WTC11 (cell line): ENCODE results near the gene C15orf39. TPM values are rescaled to one million over a fixed set of nuclear protein-coding genes. Genes with fewer than 3 reads are reported as not detected.

Source experiments
- ATAC-seq: fragments of 200-7000 bp; cut with Tn5 transposase; 2 replicates; pipeline ENCODE4 v1.10.0; 2021; ENCODE audit warnings: mild to moderate bottlenecking, moderate library complexity
- CTCF ChIA-PET: fragments of 300-600 bp; sonication (Branson Sonifier 250); formaldehyde crosslinking; loops from one replicate; lab custom pipeline; 2021; ENCODE audit warnings: antibody characterized with exemption; lab: Charles Lee
- POLR2A ChIA-PET: fragments of 350-600 bp; sonication (Branson Sonifier 250); formaldehyde crosslinking; loops from one replicate; lab custom pipeline; 2021; ENCODE audit warnings: antibody characterized with exemption; lab: Charles Lee
- DNase-seq: peaks from one replicate; pipeline ENCODE4 v3.0.0; 2021; ENCODE audit warnings: low spot score
- H3K27ac Mint-ChIP-seq: 2 replicates; pipeline ENCODE4 v1.8.0; 2021; ENCODE audit warnings: mixed read lengths
- H3K27me3 Mint-ChIP-seq: 2 replicates; pipeline ENCODE4 v1.8.0; 2021; ENCODE audit warnings: low read depth, mild to moderate bottlenecking, moderate library complexity, mixed read lengths
- H3K36me3 Mint-ChIP-seq: 2 replicates; pipeline ENCODE4 v1.8.0; 2021; ENCODE audit warnings: mixed read lengths
- H3K4me1 Mint-ChIP-seq: 2 replicates; pipeline ENCODE4 v1.8.0; 2022; ENCODE audit warnings: mixed read lengths
- H3K4me3 Mint-ChIP-seq: 2 replicates; pipeline ENCODE4 v1.8.0; 2021; ENCODE audit warnings: mild to moderate bottlenecking, moderate library complexity, mixed read lengths
- H3K9me3 Mint-ChIP-seq: 2 replicates; pipeline ENCODE4 v1.8.0; 2021; ENCODE audit warnings: mixed read lengths
- AFF4 ChIP-seq: sonication (generic); formaldehyde crosslinking; IDR thresholded peaks from 2 replicates; pipeline ENCODE4 v1.8.1; 2023; ENCODE audit warnings: mild to moderate bottlenecking, missing genetic modification reagents, borderline replicate concordance
- ARID4B ChIP-seq: sonication (generic); formaldehyde crosslinking; IDR thresholded peaks from 2 replicates; pipeline ENCODE4 v1.8.0; 2023; ENCODE audit warnings: missing genetic modification reagents, mild to moderate bottlenecking, borderline replicate concordance
- E2F1 ChIP-seq: sonication (generic); formaldehyde crosslinking; IDR thresholded peaks from 2 replicates; pipeline ENCODE4 v1.8.0; 2022; ENCODE audit warnings: mild to moderate bottlenecking, missing genetic modification reagents
- FOXK1 ChIP-seq: sonication (generic); formaldehyde crosslinking; IDR thresholded peaks from 2 replicates; pipeline ENCODE4 v1.8.0; 2022; ENCODE audit warnings: mild to moderate bottlenecking, moderate library complexity, missing genetic modification reagents
- GABPB1 ChIP-seq: sonication (generic); formaldehyde crosslinking; IDR thresholded peaks from 2 replicates; pipeline ENCODE4 v1.8.1; 2023; ENCODE audit warnings: mild to moderate bottlenecking, missing genetic modification reagents
- JUN ChIP-seq: sonication (generic); formaldehyde crosslinking; IDR thresholded peaks from 2 replicates; pipeline ENCODE4 v1.8.0; 2023; ENCODE audit warnings: mild to moderate bottlenecking, missing genetic modification reagents
- MAX ChIP-seq: sonication (generic); formaldehyde crosslinking; IDR thresholded peaks from 2 replicates; pipeline ENCODE4 v1.8.0; 2022; ENCODE audit warnings: mild to moderate bottlenecking, missing genetic modification reagents
- NR3C1 ChIP-seq: sonication (generic); formaldehyde crosslinking; conservative IDR thresholded peaks from 2 replicates; pipeline ENCODE4 v1.8.1; 2023; ENCODE audit warnings: low read depth, mild to moderate bottlenecking, missing genetic modification reagents
- PREB ChIP-seq: sonication (generic); formaldehyde crosslinking; IDR thresholded peaks from 2 replicates; pipeline ENCODE4 v1.8.1; 2022; ENCODE audit warnings: mild to moderate bottlenecking, missing genetic modification reagents, moderate library complexity, borderline replicate concordance
- PRRX2 ChIP-seq: fragments of 250-450 bp; sonication (Bioruptor Pico); IDR thresholded peaks from 2 replicates; pipeline ENCODE4 v1.8.0; 2021; ENCODE audit warnings: mild to moderate bottlenecking
- RELA ChIP-seq: sonication (generic); formaldehyde crosslinking; IDR thresholded peaks from 2 replicates; pipeline ENCODE4 v1.8.1; 2022; ENCODE audit warnings: missing genetic modification reagents, mild to moderate bottlenecking, borderline replicate concordance
- ZBTB43 ChIP-seq: sonication (generic); formaldehyde crosslinking; IDR thresholded peaks from 2 replicates; pipeline ENCODE4 v1.8.1; 2023; ENCODE audit warnings: mild to moderate bottlenecking, missing genetic modification reagents
- ZMAT4 ChIP-seq: fragments of 250-450 bp; sonication (Bioruptor Pico); IDR thresholded peaks from 2 replicates; pipeline ENCODE4 v1.9.0; 2021; ENCODE audit warnings: mild to moderate bottlenecking
- ZNF281 ChIP-seq: sonication (generic); formaldehyde crosslinking; IDR thresholded peaks from 2 replicates; pipeline ENCODE4 v1.8.0; 2023; ENCODE audit warnings: mild to moderate bottlenecking, missing genetic modification reagents
- ZNF671 ChIP-seq: fragments of 250-450 bp; sonication (Bioruptor Pico); IDR thresholded peaks from 2 replicates; pipeline ENCODE4 v1.8.0; 2021; ENCODE audit warnings: mild to moderate bottlenecking
- total RNA-seq: library from RNA; stranded (reverse); gene quantifications from 3 replicates; pipeline ENCODE4 v1.2.3, GENCODE V29; 2021

Gene C15orf39
- total RNA-seq, 1 experiment from 2014 or later = 52.8 TPM

- no peaks in the 10 kb centered on the region for H3K36me3 Mint-ChIP-seq
- ChIA-PET POLR2A (interaction anchor here (0.5 to 0.6 kb wide), 3 partner anchors 14 to 163 kb away, joined by 3 to 5 read pairs (median 5); no protein-coding TSS in a partner anchor), CTCF (interaction anchor here (0.9 to 4.4 kb wide), 4 partner anchors 10 to 170 kb away, joined by 4 to 51 read pairs (median 5); no protein-coding TSS in a partner anchor)
- 0 out of 2 replicates have a peak, but pooled peaks cover 2% of the 10 kb centered on the region for H3K27me3 Mint-ChIP-seq
- DNase-seq = no peak
- no peak overlapping the region for H3K27ac Mint-ChIP-seq
- TF ChIP-seq E2F1 (CRISPR knock-in tag) (no peak), ARID4B (CRISPR knock-in tag) (no peak), ZNF281 (no peak), ZBTB43 (CRISPR knock-in tag) (no peak), GABPB1 (no peak), NR3C1 (CRISPR knock-in tag) (no peak), MAX (CRISPR knock-in tag) (no peak), FOXK1 (no peak), RELA (CRISPR knock-in tag) (no peak), PRRX2 (no peak), PREB (CRISPR knock-in tag) (no peak), AFF4 (CRISPR knock-in tag) (no peak), ZNF671 (no peak), ZMAT4 (no peak), JUN (CRISPR knock-in tag) (no peak)
- no peaks in the 10 kb centered on the region for H3K9me3 Mint-ChIP-seq
- peak overlapping the region; percentile 91; the same call in 1 of the 2 replicates for H3K4me3 Mint-ChIP-seq
- ATAC-seq = no peak
- H3K4me1 Mint-ChIP-seq = peaks cover 52% of the 10 kb centered on the region
These were observed 2.2 kb upstream of the C15orf39 start for GRCh38 chr15:75199357-75199940.
